MM.1S (cell line): ENCODE measurements around the gene CXorf58.

Source experiments
- DNase-seq: peaks from one replicate; pipeline ENCODE4 v3.0.0-alpha.2; 2015
- H2AFZ ChIP-seq: fragments of 300-600 bp; sonication (generic); 2 replicates; pipeline ENCODE4 v1.6.0; 2016; ENCODE audit warnings: antibody characterized with exemption, low read length
- H3F3A ChIP-seq: fragments of 300-600 bp; sonication (generic); 2 replicates; pipeline ENCODE4 v1.6.1; 2016; ENCODE audit warnings: mild to moderate bottlenecking, antibody characterized with exemption, low read length, moderate library complexity, mixed read lengths; ENCODE audit not compliant: insufficient read depth
- H3K27ac ChIP-seq: fragments of 300-600 bp; sonication (generic); 2 replicates; pipeline ENCODE4 v1.5.1; 2016; ENCODE audit warnings: mild to moderate bottlenecking, low read length
- H3K27me3 ChIP-seq: fragments of 300-600 bp; sonication (generic); replicated peaks from 2 replicates; pipeline ENCODE4 v1.6.0; 2016; ENCODE audit warnings: low read length; ENCODE audit not compliant: insufficient read depth
- H3K36me3 ChIP-seq: fragments of 300-600 bp; sonication (generic); replicated peaks from 2 replicates; pipeline ENCODE4 v1.6.1; 2016; ENCODE audit warnings: mild to moderate bottlenecking, low read length, mixed read lengths; ENCODE audit not compliant: insufficient read depth
- H3K4me1 ChIP-seq: fragments of 300-600 bp; sonication (generic); 2 replicates; pipeline ENCODE4 v1.6.1; 2016; ENCODE audit warnings: low read length, mixed read lengths
- H3K4me2 ChIP-seq: fragments of 300-600 bp; sonication (generic); 2 replicates; pipeline ENCODE4 v1.6.0; 2016; ENCODE audit warnings: low read depth, low read length
- H3K4me3 ChIP-seq: fragments of 300-600 bp; sonication (generic); 2 replicates; pipeline ENCODE4 v1.5.1; 2016; ENCODE audit warnings: low read length, mixed read lengths
- H3K79me2 ChIP-seq: fragments of 300-600 bp; sonication (generic); 2 replicates; pipeline ENCODE4 v1.6.1; 2016; ENCODE audit warnings: mixed run types, low read length, mixed read lengths
- H3K9ac ChIP-seq: fragments of 300-600 bp; sonication (generic); 2 replicates; pipeline ENCODE4 v1.6.1; 2016; ENCODE audit warnings: low read length, mixed read lengths
- H3K9me2 ChIP-seq: fragments of 300-600 bp; sonication (generic); replicated peaks from 2 replicates; pipeline ENCODE4 v1.6.1; 2016; ENCODE audit warnings: mild to moderate bottlenecking, low read length, mixed read lengths; ENCODE audit not compliant: insufficient read depth
- H3K9me3 ChIP-seq: fragments of 300-600 bp; sonication (generic); replicated peaks from 2 replicates; pipeline ENCODE4 v1.6.1; 2016; ENCODE audit warnings: mild to moderate bottlenecking, low read length, mixed read lengths; ENCODE audit not compliant: insufficient read depth
- H4K20me1 ChIP-seq: fragments of 300-600 bp; sonication (generic); 2 replicates; pipeline ENCODE4 v1.6.1; 2016; ENCODE audit warnings: mild to moderate bottlenecking, low read length, moderate library complexity, mixed read lengths; ENCODE audit not compliant: insufficient read depth
- EZH2 ChIP-seq: fragments of 300-600 bp; sonication (generic); optimal IDR thresholded peaks from 2 replicates; pipeline ENCODE3; 2017; ENCODE audit warnings: low read depth, mild to moderate bottlenecking, antibody characterized with exemption, low read length, mixed read lengths
- EZH2phosphoT487 ChIP-seq: fragments of 300-600 bp; sonication (generic); IDR thresholded peaks from 2 replicates; pipeline ENCODE4 v1.6.1; 2018; ENCODE audit warnings: antibody characterized with exemption, low read length
- TF ChIP-seq, protein P1 (sequence below): fragments of 300-600 bp; sonication (generic); IDR thresholded peaks from 2 replicates; pipeline ENCODE4 v1.5.1; 2016; ENCODE audit warnings: antibody characterized with exemption, low read length, mixed read lengths

Gene CXorf58

DNA sequence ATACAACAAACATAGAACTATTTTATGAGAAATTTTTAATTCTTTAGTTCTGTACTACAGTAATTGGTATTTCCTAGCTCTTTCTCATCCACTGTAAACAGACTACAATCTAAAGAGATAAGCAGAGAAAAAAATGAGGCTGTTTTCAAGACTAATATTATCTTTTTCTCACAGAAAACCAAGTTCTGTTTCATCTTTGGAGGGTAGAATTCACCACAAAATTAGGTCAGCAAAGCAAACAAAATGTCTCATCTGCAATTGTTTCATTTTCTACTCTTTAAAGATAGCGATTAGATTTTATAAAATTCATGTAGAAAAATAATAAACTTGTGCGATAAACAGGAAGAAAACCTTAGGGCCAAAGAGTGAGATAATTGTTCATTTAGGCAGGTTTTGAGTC, 10.8 kb upstream of the CXorf58 start:
- TF ChIP-seq, protein P1, sequence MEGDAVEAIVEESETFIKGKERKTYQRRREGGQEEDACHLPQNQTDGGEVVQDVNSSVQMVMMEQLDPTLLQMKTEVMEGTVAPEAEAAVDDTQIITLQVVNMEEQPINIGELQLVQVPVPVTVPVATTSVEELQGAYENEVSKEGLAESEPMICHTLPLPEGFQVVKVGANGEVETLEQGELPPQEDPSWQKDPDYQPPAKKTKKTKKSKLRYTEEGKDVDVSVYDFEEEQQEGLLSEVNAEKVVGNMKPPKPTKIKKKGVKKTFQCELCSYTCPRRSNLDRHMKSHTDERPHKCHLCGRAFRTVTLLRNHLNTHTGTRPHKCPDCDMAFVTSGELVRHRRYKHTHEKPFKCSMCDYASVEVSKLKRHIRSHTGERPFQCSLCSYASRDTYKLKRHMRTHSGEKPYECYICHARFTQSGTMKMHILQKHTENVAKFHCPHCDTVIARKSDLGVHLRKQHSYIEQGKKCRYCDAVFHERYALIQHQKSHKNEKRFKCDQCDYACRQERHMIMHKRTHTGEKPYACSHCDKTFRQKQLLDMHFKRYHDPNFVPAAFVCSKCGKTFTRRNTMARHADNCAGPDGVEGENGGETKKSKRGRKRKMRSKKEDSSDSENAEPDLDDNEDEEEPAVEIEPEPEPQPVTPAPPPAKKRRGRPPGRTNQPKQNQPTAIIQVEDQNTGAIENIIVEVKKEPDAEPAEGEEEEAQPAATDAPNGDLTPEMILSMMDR, result no peak
- no peak for TF ChIP-seq EZH2phosphoT487
- no peak for TF ChIP-seq EZH2
- H3K9me2 ChIP-seq, result no peaks in the 10 kb centered on the region

DNA sequence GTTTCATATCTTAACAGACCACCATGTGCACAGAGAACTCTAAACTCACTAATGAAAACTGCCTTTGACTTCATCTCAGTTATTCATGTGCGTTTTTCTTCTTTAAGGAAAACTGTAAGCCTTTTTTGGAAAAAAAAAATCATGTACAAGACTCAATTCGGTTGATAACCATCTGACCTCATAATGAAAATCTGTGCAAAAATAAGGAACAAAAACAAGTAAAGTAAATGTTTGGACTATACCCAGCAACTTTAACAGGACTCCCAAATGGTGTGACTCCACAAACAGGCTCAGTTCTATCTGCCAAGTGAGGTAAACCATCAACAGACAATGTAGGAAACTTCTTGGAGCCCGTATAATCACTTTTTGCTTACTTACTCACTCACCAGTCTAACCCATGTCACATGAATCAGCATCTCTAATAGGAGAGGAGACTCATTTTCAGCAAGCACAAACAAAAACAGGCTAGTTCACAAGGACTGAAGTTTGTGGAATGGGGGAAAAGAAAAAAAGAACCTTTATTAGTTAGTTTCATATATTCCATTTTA, 9.3 kb upstream of the CXorf58 start:
- H4K20me1 ChIP-seq, result no peaks in the 10 kb centered on the region
- H3K9ac ChIP-seq, result no peak overlapping the region
- no peak overlapping the region for H3K4me3 ChIP-seq
- peaks cover 18% of the 10 kb centered on the region for H3K79me2 ChIP-seq
- H3K9me2 ChIP-seq, result no peaks in the 10 kb centered on the region
- H3K27me3 ChIP-seq, result no peaks in the 10 kb centered on the region
- H3K4me1 ChIP-seq, result peaks cover 12% of the 10 kb centered on the region; the same call in 1 of the 2 replicates
- H3F3A ChIP-seq, result no peaks in the 10 kb centered on the region
- no peaks in the 10 kb centered on the region for H3K36me3 ChIP-seq
- no peak for DNase-seq
- no peak overlapping the region for H2AFZ ChIP-seq
- no peak for TF ChIP-seq EZH2phosphoT487
- TF ChIP-seq, protein P1, result no peak
- TF ChIP-seq EZH2, result no peak
- no peak overlapping the region for H3K27ac ChIP-seq
- no peak overlapping the region for H3K4me2 ChIP-seq
- no peaks in the 10 kb centered on the region for H3K9me3 ChIP-seq

More for the DNA sequence above, 10.8 kb upstream of the CXorf58 start:
- Histone ChIP-seq H3K79me2 (peaks cover 18% of the 10 kb centered on the region), H3K9ac (no peak overlapping the region), H3F3A (no peaks in the 10 kb centered on the region), H3K4me1 (0 out of 2 replicates have a peak, but pooled peaks cover 8% of the 10 kb centered on the region), H4K20me1 (no peaks in the 10 kb centered on the region), H3K9me3 (no peaks in the 10 kb centered on the region), H3K27ac (no peak overlapping the region), H3K27me3 (no peaks in the 10 kb centered on the region), H3K4me3 (no peak overlapping the region), H3K4me2 (no peak overlapping the region), H2AFZ (no peak overlapping the region), H3K36me3 (no peaks in the 10 kb centered on the region)
- DNase-seq, result no peak

DNA sequence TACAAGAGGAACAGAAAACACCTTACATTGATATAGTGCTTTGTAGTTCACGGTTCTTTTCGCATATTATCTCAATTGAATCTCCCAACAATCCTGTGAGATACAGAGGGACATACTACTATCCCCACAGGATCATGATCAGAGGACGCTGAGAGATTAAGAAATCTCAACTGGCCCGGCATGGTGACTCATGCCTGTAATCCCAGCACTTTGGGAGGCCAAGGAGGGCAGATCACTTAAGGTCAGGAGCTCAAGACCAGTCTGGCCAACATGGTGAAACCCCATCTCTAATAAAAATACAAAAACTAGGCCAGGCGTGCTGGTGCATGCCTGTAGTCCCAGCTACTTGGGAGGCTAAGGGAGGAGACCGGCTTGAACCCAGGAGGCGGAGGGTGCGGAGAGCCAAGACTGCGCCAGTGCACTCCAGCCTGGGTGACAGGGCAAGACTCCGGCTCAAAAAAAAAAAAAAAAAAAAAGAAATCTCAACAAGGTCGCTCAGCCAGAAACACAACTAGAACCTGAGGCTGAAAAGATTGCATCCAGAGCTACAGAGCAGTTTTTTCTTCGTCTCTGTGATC, 7.5 kb upstream of the CXorf58 start:
- TF ChIP-seq EZH2phosphoT487 (no peak), EZH2 (no peak)
- TF ChIP-seq, protein P1, result no peak
- no peak overlapping the region for H3K4me2 ChIP-seq
- H2AFZ ChIP-seq, result no peak overlapping the region
- H3K9me2 ChIP-seq, result no peaks in the 10 kb centered on the region
- H3K27me3 ChIP-seq, result no peaks in the 10 kb centered on the region
- H4K20me1 ChIP-seq, result no peaks in the 10 kb centered on the region
- H3K27ac ChIP-seq, result no peak overlapping the region
- no peaks in the 10 kb centered on the region for H3F3A ChIP-seq
- no peaks in the 10 kb centered on the region for H3K9me3 ChIP-seq
- peaks cover 18% of the 10 kb centered on the region for H3K79me2 ChIP-seq
- H3K9ac ChIP-seq, result no peak overlapping the region
- H3K4me1 ChIP-seq, result peaks cover 12% of the 10 kb centered on the region; the same call in 1 of the 2 replicates
- no peak overlapping the region for H3K4me3 ChIP-seq
- H3K36me3 ChIP-seq, result no peaks in the 10 kb centered on the region
- DNase-seq, result no peak
